D721Med (cell line): Measurements from ENCODE around the gene MMS19.

Source experiments
- DNase-seq: peaks from one replicate; pipeline ENCODE4 v3.0.0; 2011; ENCODE audit warnings: low spot score; ENCODE audit not compliant: insufficient read length
- FAIRE-seq: peaks from 2 replicates; lab custom pipeline; 2011; peaks lifted over from hg19 to GRCh38; lab: Jason Lieb, UNC
- CTCF ChIP-seq: IDR thresholded peaks from 2 replicates; pipeline ENCODE4 v1.5.1; 2012; ENCODE audit warnings: mild to moderate bottlenecking, control low read depth; ENCODE audit not compliant: insufficient read depth; ENCODE audit errors: missing control alignments

The MMS19 gene

GRCh38 chr10:97499561-97500296 is 1.5 kb upstream of the MMS19 start:
- TF ChIP-seq CTCF: no peak
- no peak for FAIRE-seq
- DNase-seq: no peak

GRCh38 chr10:97498841-97499560 is 779 bp upstream of the MMS19 start, which contains the start of gene UBTD1:
Gene UBTD1 (plus strand): TSS chr10:97498924. CDS start chr10:97499204, 280 bp downstream.
- FAIRE-seq: no peak
- no peak for TF ChIP-seq CTCF

GRCh38 chr10:97497572-97498075 is 598 bp downstream of the MMS19 start:
- FAIRE-seq: no peak

More at GRCh38 chr10:97498841-97499560, 779 bp upstream of the MMS19 start, which contains the start of gene UBTD1:
- no peak for DNase-seq

GRCh38 chr10:97494863-97495506 is 3.2 kb downstream of the MMS19 start:
- TF ChIP-seq CTCF: no peak
- no peak for DNase-seq
- FAIRE-seq: no peak

More at GRCh38 chr10:97497572-97498075, 598 bp downstream of the MMS19 start:
- DNase-seq: peak; percentile 75
- TF ChIP-seq CTCF: no peak

- no peak for FAIRE-seq
- no peak for TF ChIP-seq CTCF
- no peak for DNase-seq
Measured at GRCh38 chr10:97494151-97494550, 4.1 kb downstream of the MMS19 start.

GRCh38 chr10:97490592-97490991 is 7.6 kb downstream of the MMS19 start:
- TF ChIP-seq CTCF: no peak
- FAIRE-seq: no peak
- no peak for DNase-seq
